MM.1S (cell line): Measurements from ENCODE around the gene TM9SF4.

ENCODE experiments used
- DNase-seq: peaks from one replicate; pipeline ENCODE4 v3.0.0-alpha.2; 2015
- H2AFZ ChIP-seq: fragments of 300-600 bp; sonication (generic); 2 replicates; pipeline ENCODE4 v1.6.0; 2016; ENCODE audit warnings: antibody characterized with exemption, low read length
- H3F3A ChIP-seq: fragments of 300-600 bp; sonication (generic); 2 replicates; pipeline ENCODE4 v1.6.1; 2016; ENCODE audit warnings: mild to moderate bottlenecking, antibody characterized with exemption, low read length, moderate library complexity, mixed read lengths; ENCODE audit not compliant: insufficient read depth
- H3K27ac ChIP-seq: fragments of 300-600 bp; sonication (generic); 2 replicates; pipeline ENCODE4 v1.5.1; 2016; ENCODE audit warnings: mild to moderate bottlenecking, low read length
- H3K27me3 ChIP-seq: fragments of 300-600 bp; sonication (generic); replicated peaks from 2 replicates; pipeline ENCODE4 v1.6.0; 2016; ENCODE audit warnings: low read length; ENCODE audit not compliant: insufficient read depth
- H3K36me3 ChIP-seq: fragments of 300-600 bp; sonication (generic); replicated peaks from 2 replicates; pipeline ENCODE4 v1.6.1; 2016; ENCODE audit warnings: mild to moderate bottlenecking, low read length, mixed read lengths; ENCODE audit not compliant: insufficient read depth
- H3K4me1 ChIP-seq: fragments of 300-600 bp; sonication (generic); 2 replicates; pipeline ENCODE4 v1.6.1; 2016; ENCODE audit warnings: low read length, mixed read lengths
- H3K4me2 ChIP-seq: fragments of 300-600 bp; sonication (generic); 2 replicates; pipeline ENCODE4 v1.6.0; 2016; ENCODE audit warnings: low read depth, low read length
- H3K4me3 ChIP-seq: fragments of 300-600 bp; sonication (generic); 2 replicates; pipeline ENCODE4 v1.5.1; 2016; ENCODE audit warnings: low read length, mixed read lengths
- H3K79me2 ChIP-seq: fragments of 300-600 bp; sonication (generic); 2 replicates; pipeline ENCODE4 v1.6.1; 2016; ENCODE audit warnings: mixed run types, low read length, mixed read lengths
- H3K9ac ChIP-seq: fragments of 300-600 bp; sonication (generic); 2 replicates; pipeline ENCODE4 v1.6.1; 2016; ENCODE audit warnings: low read length, mixed read lengths
- H3K9me2 ChIP-seq: fragments of 300-600 bp; sonication (generic); replicated peaks from 2 replicates; pipeline ENCODE4 v1.6.1; 2016; ENCODE audit warnings: mild to moderate bottlenecking, low read length, mixed read lengths; ENCODE audit not compliant: insufficient read depth
- H3K9me3 ChIP-seq: fragments of 300-600 bp; sonication (generic); replicated peaks from 2 replicates; pipeline ENCODE4 v1.6.1; 2016; ENCODE audit warnings: mild to moderate bottlenecking, low read length, mixed read lengths; ENCODE audit not compliant: insufficient read depth
- H4K20me1 ChIP-seq: fragments of 300-600 bp; sonication (generic); 2 replicates; pipeline ENCODE4 v1.6.1; 2016; ENCODE audit warnings: mild to moderate bottlenecking, low read length, moderate library complexity, mixed read lengths; ENCODE audit not compliant: insufficient read depth
- CTCF ChIP-seq: fragments of 300-600 bp; sonication (generic); IDR thresholded peaks from 2 replicates; pipeline ENCODE4 v1.5.1; 2016; ENCODE audit warnings: antibody characterized with exemption, low read length, mixed read lengths
- EZH2 ChIP-seq: fragments of 300-600 bp; sonication (generic); optimal IDR thresholded peaks from 2 replicates; pipeline ENCODE3; 2017; ENCODE audit warnings: low read depth, mild to moderate bottlenecking, antibody characterized with exemption, low read length, mixed read lengths
- EZH2phosphoT487 ChIP-seq: fragments of 300-600 bp; sonication (generic); IDR thresholded peaks from 2 replicates; pipeline ENCODE4 v1.6.1; 2018; ENCODE audit warnings: antibody characterized with exemption, low read length

Gene TM9SF4

DNA sequence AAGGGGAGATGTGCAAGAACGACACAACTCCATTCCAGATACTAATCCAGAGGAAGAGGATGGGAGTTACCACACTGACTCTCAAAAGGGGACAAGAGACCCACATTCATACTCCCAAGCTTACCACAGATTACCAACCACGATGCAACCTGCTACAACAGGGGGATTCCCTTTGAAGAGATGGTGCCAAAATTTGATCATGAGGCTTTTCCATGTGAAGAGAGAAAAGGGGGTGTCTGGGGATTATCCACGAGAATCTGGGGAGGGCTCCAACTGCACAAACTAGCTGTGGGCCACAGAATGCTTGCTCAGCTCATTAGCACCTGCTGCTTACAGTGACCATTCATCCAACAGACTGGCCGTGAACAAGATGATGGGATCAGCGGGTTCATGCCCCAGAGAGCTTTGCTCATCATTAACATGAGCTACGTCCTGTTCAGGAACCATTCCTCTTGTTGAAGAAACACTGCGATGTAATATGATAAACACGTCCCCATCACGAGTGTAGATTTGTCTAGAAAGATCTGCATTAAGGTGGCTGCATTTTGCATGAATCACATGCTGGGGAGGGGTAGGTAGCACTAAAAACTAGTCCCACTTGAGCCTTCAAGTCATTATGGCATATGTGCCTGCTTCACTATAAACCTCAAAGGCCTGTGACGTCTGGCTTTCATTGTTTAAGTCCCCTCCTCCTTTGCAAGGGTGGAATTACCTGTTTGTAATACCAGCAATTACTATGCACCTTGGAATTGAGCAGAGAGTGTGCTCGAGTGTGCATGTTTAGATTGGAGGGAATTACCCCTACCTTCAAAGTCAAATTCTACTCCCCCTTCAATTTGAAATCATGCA is 94.1 kb downstream of the TM9SF4 start:
- Histone ChIP-seq H3K9ac (no peak overlapping the region), H2AFZ (no peak overlapping the region)

DNA sequence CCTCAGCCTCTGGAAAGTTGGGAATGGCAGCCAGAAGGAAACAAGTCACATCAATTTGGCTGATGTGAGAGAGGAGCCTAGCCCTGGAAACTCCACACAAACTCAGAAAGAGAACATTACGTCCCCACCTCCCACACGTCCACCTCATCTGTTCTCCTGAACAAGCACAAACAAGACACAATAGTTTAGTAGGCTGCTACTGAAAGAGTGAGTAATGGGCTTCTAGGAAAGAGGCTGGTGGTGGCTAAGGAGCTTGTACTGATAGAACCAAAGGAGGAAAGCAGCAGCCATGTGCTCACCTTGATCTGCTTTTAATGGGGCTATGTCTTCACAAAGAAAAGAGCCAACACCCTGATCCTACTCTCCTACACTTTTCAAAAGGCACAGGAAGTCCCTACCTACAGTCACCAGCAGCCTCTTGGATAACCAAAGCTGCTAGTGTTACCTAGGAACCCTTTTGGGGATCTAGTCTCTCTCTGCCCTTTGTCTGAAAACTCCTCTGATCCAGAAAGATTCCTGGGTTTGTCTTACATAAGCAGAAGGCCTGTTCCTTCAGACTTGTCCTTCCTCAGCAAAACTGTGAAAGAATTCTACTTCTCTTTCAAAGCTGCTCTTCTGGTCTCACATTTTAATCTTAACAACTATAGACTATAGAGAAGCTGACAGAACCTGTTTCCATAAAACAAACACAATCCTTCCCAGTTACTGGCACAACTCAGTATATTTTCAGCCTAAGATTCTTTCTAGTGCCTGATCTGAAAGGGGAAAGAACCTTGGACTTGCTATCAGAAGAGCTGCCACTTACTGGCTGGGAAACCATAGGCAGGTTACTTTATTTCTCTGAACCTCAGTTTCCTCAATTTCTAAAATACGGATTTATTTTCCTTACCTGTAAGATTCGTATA is 94.9 kb downstream of the TM9SF4 start:
- DNase-seq: no peak
- H3K27ac ChIP-seq: no peak overlapping the region
- H3K9me3 ChIP-seq: no peaks in the 10 kb centered on the region
- H3K27me3 ChIP-seq: no peaks in the 10 kb centered on the region
- H3F3A ChIP-seq: peaks cover 10% of the 10 kb centered on the region; the same call in 1 of the 2 replicates
- H2AFZ ChIP-seq: no peak overlapping the region
- H4K20me1 ChIP-seq: peaks cover 8% of the 10 kb centered on the region; the same call in 1 of the 2 replicates
- H3K9ac ChIP-seq: no peak overlapping the region
- H3K4me1 ChIP-seq: peaks cover 22% of the 10 kb centered on the region
- H3K4me3 ChIP-seq: no peak overlapping the region
- H3K4me2 ChIP-seq: no peak overlapping the region
- TF ChIP-seq EZH2phosphoT487 (no peak), EZH2 (no peak), CTCF (no peak)
- H3K9me2 ChIP-seq: no peaks in the 10 kb centered on the region
- peaks cover 91% of the 10 kb centered on the region for H3K79me2 ChIP-seq
- 0 out of 2 replicates have a peak, but pooled peaks cover 3% of the 10 kb centered on the region for H3K36me3 ChIP-seq

More for the DNA sequence above, 94.1 kb downstream of the TM9SF4 start:
- Histone ChIP-seq H3K27me3 (no peaks in the 10 kb centered on the region), H3K27ac (no peak overlapping the region), H3K9me2 (no peaks in the 10 kb centered on the region), H3K4me3 (no peak overlapping the region), H3K9me3 (no peaks in the 10 kb centered on the region), H3K36me3 (0 out of 2 replicates have a peak, but pooled peaks cover 3% of the 10 kb centered on the region), H4K20me1 (peaks cover 8% of the 10 kb centered on the region; the same call in 1 of the 2 replicates), H3K4me1 (peaks cover 22% of the 10 kb centered on the region), H3K4me2 (no peak overlapping the region), H3K79me2 (peaks cover 90% of the 10 kb centered on the region), H3F3A (0 out of 2 replicates have a peak, but pooled peaks cover 4% of the 10 kb centered on the region)
- TF ChIP-seq EZH2: no peak
- TF ChIP-seq CTCF: no peak
- no peak for DNase-seq

DNA sequence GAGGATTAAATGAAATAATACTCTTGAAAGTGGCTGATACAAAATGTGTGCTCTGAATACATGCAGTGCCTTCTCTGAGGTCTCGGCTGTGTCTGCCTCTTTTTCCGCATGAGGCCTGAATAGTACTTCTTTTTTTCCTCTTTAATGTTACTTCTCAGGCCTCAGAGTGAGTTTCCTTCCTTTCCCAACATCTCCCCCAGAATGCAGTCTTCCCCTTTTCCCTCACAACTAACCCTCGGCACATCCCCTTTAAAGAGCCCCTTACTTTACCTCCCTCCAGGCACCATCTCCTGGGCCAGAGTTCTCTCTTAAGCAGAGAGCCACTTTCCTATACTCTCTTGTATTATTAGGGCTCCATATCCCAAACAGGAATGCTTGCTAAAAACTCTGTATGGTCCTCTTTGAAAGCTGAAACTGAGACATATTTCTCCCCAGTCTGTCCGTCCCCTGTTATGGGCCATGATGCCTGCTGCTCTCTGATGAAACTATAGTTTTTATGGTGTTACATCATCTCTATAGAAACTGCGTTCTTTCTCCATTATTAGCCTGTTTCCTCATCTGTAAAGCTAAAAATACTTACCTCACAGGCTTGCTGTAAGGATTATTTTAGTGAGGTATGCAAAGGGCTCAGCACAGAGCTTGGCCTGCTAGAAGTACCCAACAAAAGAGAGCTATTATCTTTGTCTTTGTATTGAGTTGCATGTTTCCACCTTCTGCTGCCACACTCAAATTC is 95.8 kb downstream of the TM9SF4 start:
- peak overlapping the region; percentile 99 for H3K4me2 ChIP-seq
- peaks cover 94% of the 10 kb centered on the region for H3K79me2 ChIP-seq
- H3K27me3 ChIP-seq: no peaks in the 10 kb centered on the region
- 0 out of 2 replicates have a peak, but pooled peaks cover 3% of the 10 kb centered on the region for H3K36me3 ChIP-seq
- H3K9me2 ChIP-seq: no peaks in the 10 kb centered on the region
- no peak overlapping the region for H3K4me3 ChIP-seq
- H3K9ac ChIP-seq: peak overlapping the region; percentile 94; the same call in 1 of the 2 replicates
- H3K9me3 ChIP-seq: no peaks in the 10 kb centered on the region
- H3K27ac ChIP-seq: peak overlapping the region; percentile 32; the same call in 1 of the 2 replicates
- H4K20me1 ChIP-seq: peaks cover 8% of the 10 kb centered on the region; the same call in 1 of the 2 replicates
- TF ChIP-seq EZH2 (no peak), EZH2phosphoT487 (no peak), CTCF (no peak)
- peaks cover 10% of the 10 kb centered on the region; the same call in 1 of the 2 replicates for H3F3A ChIP-seq
- H3K4me1 ChIP-seq: peaks cover 22% of the 10 kb centered on the region
- no peak for DNase-seq
- H2AFZ ChIP-seq: no peak overlapping the region
